NCI-H1092 (cell line): ENCODE measurements around the gene HOXB7.

ENCODE experiments used
- DNase-seq: peaks from one replicate; lab custom pipeline; 2025; lab: John Stamatoyannopoulos, UW

The HOXB7 gene

GRCh38 chr17:48565925-48566710 is 44.7 kb downstream of the HOXB7 start:
- no peak for DNase-seq

GRCh38 chr17:48565022-48565554 is 45.7 kb downstream of the HOXB7 start:
- DNase-seq = no peak

GRCh38 chr17:48564188-48565021 is 46.4 kb downstream of the HOXB7 start:
- DNase-seq = no peak

- DNase-seq = no peak
Measured at GRCh38 chr17:48563867-48564187, 47.0 kb downstream of the HOXB7 start.

- DNase-seq = no peak
Measured at GRCh38 chr17:48563385-48563838, 47.4 kb downstream of the HOXB7 start.

- DNase-seq = no peak
Measured at GRCh38 chr17:48562934-48563333, 47.9 kb downstream of the HOXB7 start.

- no peak for DNase-seq
Measured at GRCh38 chr17:48561884-48562810, 48.7 kb downstream of the HOXB7 start.

GRCh38 chr17:48559840-48560817 is 50.7 kb downstream of the HOXB7 start:
- no peak for DNase-seq

GRCh38 chr17:48559122-48559839 is 51.5 kb downstream of the HOXB7 start:
- DNase-seq = no peak

- DNase-seq = no peak
Measured at GRCh38 chr17:48558831-48559121, 52.0 kb downstream of the HOXB7 start.

GRCh38 chr17:48558057-48558830 is 52.6 kb downstream of the HOXB7 start:
- DNase-seq = no peak
